ENCODE data around the gene PLCL2. TPM values are rescaled to one million over a fixed set of nuclear protein-coding genes. Genes with fewer than 3 reads are reported as not detected.

PLCL2 gene
- total and polyA plus RNA-seq, 2 experiments from 2014 or later: 1.6 to 9.7 TPM

DNA sequence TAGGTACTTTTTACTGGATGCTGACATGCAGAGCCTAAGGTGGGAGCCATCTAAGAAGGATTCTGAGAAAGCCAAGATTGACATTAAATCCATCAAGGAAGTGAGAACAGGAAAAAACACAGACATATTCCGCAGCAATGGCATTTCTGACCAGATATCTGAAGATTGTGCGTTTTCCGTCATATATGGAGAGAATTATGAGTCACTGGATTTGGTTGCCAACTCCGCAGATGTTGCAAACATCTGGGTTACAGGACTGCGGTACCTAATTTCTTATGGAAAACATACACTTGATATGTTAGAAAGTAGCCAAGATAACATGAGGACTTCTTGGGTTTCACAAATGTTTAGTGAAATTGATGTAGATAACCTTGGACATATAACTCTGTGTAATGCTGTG, 125.1 kb downstream of the PLCL2 start (continued):
- TF ChIP-seq ETS1 (IDR thresholded peaks at IDR 0.05): no peak
- TF ChIP-seq STAT1 (IDR thresholded peaks at IDR 0.05; ENCODE audit: unreplicated experiment): no peak
- no peak for TF ChIP-seq NANOG (IDR thresholded peaks at IDR 0.05; ENCODE audit: borderline replicate concordance)

DNA sequence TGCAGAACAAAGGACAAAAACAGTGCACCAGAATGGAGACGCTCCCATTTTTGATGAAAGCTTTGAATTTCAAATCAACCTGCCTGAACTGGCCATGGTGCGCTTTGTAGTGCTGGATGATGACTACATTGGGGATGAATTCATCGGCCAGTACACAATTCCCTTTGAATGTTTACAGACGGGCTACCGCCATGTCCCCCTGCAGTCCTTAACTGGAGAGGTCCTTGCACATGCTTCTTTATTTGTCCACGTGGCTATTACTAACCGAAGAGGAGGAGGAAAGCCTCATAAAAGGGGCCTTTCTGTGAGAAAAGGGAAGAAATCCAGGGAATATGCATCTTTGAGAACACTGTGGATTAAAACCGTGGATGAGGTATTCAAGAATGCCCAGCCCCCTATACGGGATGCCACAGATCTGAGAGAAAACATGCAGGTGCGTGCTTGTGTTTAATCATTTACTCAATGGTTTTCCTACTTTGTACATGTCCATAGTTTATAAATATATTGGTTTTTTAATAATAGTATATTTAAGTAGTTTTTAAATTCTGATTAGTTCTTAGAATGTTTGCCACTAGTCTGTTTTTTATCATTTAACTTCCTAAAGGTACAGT, 127.1 kb downstream of the PLCL2 start:
- no peak overlapping the region for H2AFZ ChIP-seq
- Mint-ChIP-seq H3K4me3 (no peak overlapping the region), H3K27me3 (ENCODE audit: insufficient read depth, low read depth, poor library complexity) (no peaks in the 10 kb centered on the region), H3K27ac (no peak overlapping the region), H3K9me3 (no peaks in the 10 kb centered on the region), H3K4me1 (peaks cover 7% of the 10 kb centered on the region), H3K36me3 (ENCODE audit: low read depth) (no peaks in the 10 kb centered on the region)
- H3K4me1 ChIP-seq (ENCODE audit: insufficient read depth): no peaks in the 10 kb centered on the region
- TF ChIP-seq POLR2AphosphoS5 (IDR thresholded peaks at IDR 0.05; ENCODE audit: low read depth) (no peak), CREB1 (CRISPR knock-in tag; IDR thresholded peaks at IDR 0.05; ENCODE audit: low read depth) (no peak), EZH2 (IDR thresholded peaks at IDR 0.05; ENCODE audit: low read depth, unreplicated experiment) (no peak), JUNB (IDR thresholded peaks at IDR 0.05; ENCODE audit: unreplicated experiment) (no peak), NANOG (IDR thresholded peaks at IDR 0.05; ENCODE audit: borderline replicate concordance) (no peak), ZNF331 (CRISPR knock-in tag; IDR thresholded peaks at IDR 0.05; ENCODE audit: low read depth) (no peak), ZNF114 (CRISPR knock-in tag; IDR thresholded peaks at IDR 0.05) (no peak), ETS1 (IDR thresholded peaks at IDR 0.05) (no peak), EZH2phosphoT487 (IDR thresholded peaks at IDR 0.05; ENCODE audit: unreplicated experiment) (no peak), STAT1 (IDR thresholded peaks at IDR 0.05; ENCODE audit: unreplicated experiment) (no peak), CTCF (conservative IDR thresholded peaks at IDR 0.05; ENCODE audit: low read depth in 2 of 2) (no peak)
- H3K27ac ChIP-seq (ENCODE audit: low read depth): no peak overlapping the region
- H3K4me3 ChIP-seq: no peak overlapping the region
- no peaks in the 10 kb centered on the region for H3K79me2 ChIP-seq (replicated peaks; ENCODE audit: insufficient read depth)
- H3K36me3 ChIP-seq (ENCODE audit: insufficient read depth): no peaks in the 10 kb centered on the region
- no peaks in the 10 kb centered on the region for H3K27me3 ChIP-seq (ENCODE audit: insufficient read depth)
- DNase-seq (ENCODE audit: low spot score): no peak
- peaks cover 7% of the 10 kb centered on the region; the same call in 1 of the 2 replicates for H3K9me2 ChIP-seq (ENCODE audit: insufficient read depth)
- no peaks in the 10 kb centered on the region; the same call in 1 of the 2 replicates for H4K20me1 ChIP-seq (replicated peaks; ENCODE audit: insufficient read depth)
- no peaks in the 10 kb centered on the region for H3F3A ChIP-seq (replicated peaks; ENCODE audit: low read depth)
- H3K4me2 ChIP-seq: no peak overlapping the region
- ATAC-seq: no peak

All from GM23338 (cell line).